ENCODE results near the gene SCN4A.

- TF ChIP-seq CTCF (IDR thresholded peaks at IDR 0.05), result no peak
- TF ChIP-seq POLR2A (IDR thresholded peaks at IDR 0.05), result no peak
These were observed 2.9 kb upstream of the SCN4A start for GRCh38 chr17:63975541-63976092.

Data from Peyer's patch (tissue), 4 donors.